ENCODE measurements around the gene NPSR1. TPM values are rescaled to one million over a fixed set of nuclear protein-coding genes. Genes with fewer than 3 reads are reported as not detected.

The NPSR1 gene
- total RNA-seq, 1 experiment from 2014 or later: not detected

DNA sequence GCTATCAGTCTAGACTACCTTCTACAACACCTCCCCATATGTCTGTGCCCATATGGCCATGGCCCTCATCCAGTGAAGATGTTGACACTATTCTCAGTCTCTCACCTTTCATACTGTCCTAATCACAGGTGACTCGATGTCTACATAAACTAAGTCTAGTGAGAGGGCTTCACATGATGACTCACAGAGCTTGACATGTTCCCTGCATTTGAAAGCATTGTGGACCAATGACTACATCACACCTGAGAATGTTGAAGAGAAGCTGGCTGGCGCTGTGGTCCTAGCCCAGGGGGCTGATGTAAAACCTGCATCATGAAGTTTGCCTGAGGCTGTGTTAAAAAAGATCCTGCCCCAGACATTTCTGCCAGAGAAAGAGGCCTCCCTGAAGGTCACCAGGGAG is 167.2 kb downstream of the NPSR1 start:
- Histone ChIP-seq H4K8ac (replicated peaks; ENCODE audit: insufficient read length, low read depth, low read length) (no peak overlapping the region), H2BK15ac (ENCODE audit: low read depth, low read length) (no peak overlapping the region), H2AFZ (ENCODE audit: low read length) (no peak overlapping the region), H4K91ac (ENCODE audit: insufficient read length, low read depth, low read length) (no peak overlapping the region), H2BK12ac (ENCODE audit: insufficient read length, low read depth, low read length) (no peak overlapping the region), H3K4me1 (ENCODE audit: insufficient read depth, low read length) (no peaks in the 10 kb centered on the region), H4K20me1 (ENCODE audit: control insufficient read depth, insufficient read depth, insufficient read length) (no peaks in the 10 kb centered on the region), H3K23me2 (ENCODE audit: insufficient read length, low read depth, low read length, poor library complexity, severe bottlenecking) (no peaks in the 10 kb centered on the region), H3K4ac (ENCODE audit: low read depth, low read length) (no peak overlapping the region), H3K79me1 (ENCODE audit: insufficient read depth, low read depth, low read length, poor library complexity, severe bottlenecking) (no peaks in the 10 kb centered on the region), H3K27me3 (ENCODE audit: insufficient read depth, low read length) (no peaks in the 10 kb centered on the region), H3K9me3 (ENCODE audit: control insufficient read depth, low read depth, low read length) (no peaks in the 10 kb centered on the region), H3K56ac (ENCODE audit: insufficient read length, low read depth, low read length) (no peak overlapping the region), H3K79me2 (ENCODE audit: insufficient read depth, low read length) (no peaks in the 10 kb centered on the region), H3K18ac (ENCODE audit: insufficient read length, low read depth, low read length) (no peak overlapping the region), H3K9ac (ENCODE audit: extremely low read depth, insufficient read length, low read length) (no peak overlapping the region), H2BK120ac (ENCODE audit: low read depth, low read length, poor library complexity, severe bottlenecking) (no peak overlapping the region), H3K14ac (ENCODE audit: insufficient read depth, low read length) (no peak overlapping the region), H3K27ac (ENCODE audit: insufficient read length, low read depth, low read length) (no peak overlapping the region), H4K5ac (ENCODE audit: insufficient read length, low read depth, low read length) (no peak overlapping the region), H2AK5ac (ENCODE audit: insufficient read length, low read length) (no peak overlapping the region), H2BK20ac (ENCODE audit: low read depth, low read length, poor library complexity, severe bottlenecking) (no peak overlapping the region), H3K4me2 (ENCODE audit: insufficient read depth, insufficient read length, low read length) (no peak overlapping the region), H2BK5ac (ENCODE audit: insufficient read length, low read length) (no peak overlapping the region), H3K23ac (ENCODE audit: insufficient read length, low read depth, low read length) (no peak overlapping the region), H3T11ph (ENCODE audit: low read length) (no peak overlapping the region)
- no CpG with 5 or more reads among the region's 2 CpGs for WGBS (ENCODE audit: extremely low coverage, insufficient read length, low lambda C conversion rate)
- H3K9me3 Mint-ChIP-seq: no peaks in the 10 kb centered on the region
- TF ChIP-seq, protein P1, sequence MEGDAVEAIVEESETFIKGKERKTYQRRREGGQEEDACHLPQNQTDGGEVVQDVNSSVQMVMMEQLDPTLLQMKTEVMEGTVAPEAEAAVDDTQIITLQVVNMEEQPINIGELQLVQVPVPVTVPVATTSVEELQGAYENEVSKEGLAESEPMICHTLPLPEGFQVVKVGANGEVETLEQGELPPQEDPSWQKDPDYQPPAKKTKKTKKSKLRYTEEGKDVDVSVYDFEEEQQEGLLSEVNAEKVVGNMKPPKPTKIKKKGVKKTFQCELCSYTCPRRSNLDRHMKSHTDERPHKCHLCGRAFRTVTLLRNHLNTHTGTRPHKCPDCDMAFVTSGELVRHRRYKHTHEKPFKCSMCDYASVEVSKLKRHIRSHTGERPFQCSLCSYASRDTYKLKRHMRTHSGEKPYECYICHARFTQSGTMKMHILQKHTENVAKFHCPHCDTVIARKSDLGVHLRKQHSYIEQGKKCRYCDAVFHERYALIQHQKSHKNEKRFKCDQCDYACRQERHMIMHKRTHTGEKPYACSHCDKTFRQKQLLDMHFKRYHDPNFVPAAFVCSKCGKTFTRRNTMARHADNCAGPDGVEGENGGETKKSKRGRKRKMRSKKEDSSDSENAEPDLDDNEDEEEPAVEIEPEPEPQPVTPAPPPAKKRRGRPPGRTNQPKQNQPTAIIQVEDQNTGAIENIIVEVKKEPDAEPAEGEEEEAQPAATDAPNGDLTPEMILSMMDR (conservative IDR thresholded peaks at IDR 0.05): no peak
- H3K27ac Mint-ChIP-seq: peak overlapping the region in 1 of 3 experiments; percentile 94; a peak in 1 of 7 replicates
- no peaks in the 10 kb centered on the region for H3K36me3 Mint-ChIP-seq (ENCODE audit: insufficient read depth in 1 of 3, low read depth in 3 of 3)
- no peaks in the 10 kb centered on the region for H3K4me1 Mint-ChIP-seq
- DNase-seq: no peak
- no peaks in the 10 kb centered on the region for H3K27me3 Mint-ChIP-seq (ENCODE audit: low read depth)
- no peak overlapping the region for H3K4me3 Mint-ChIP-seq
